Measurements from ENCODE around the gene PTK7.

PTK7 gene

DNA sequence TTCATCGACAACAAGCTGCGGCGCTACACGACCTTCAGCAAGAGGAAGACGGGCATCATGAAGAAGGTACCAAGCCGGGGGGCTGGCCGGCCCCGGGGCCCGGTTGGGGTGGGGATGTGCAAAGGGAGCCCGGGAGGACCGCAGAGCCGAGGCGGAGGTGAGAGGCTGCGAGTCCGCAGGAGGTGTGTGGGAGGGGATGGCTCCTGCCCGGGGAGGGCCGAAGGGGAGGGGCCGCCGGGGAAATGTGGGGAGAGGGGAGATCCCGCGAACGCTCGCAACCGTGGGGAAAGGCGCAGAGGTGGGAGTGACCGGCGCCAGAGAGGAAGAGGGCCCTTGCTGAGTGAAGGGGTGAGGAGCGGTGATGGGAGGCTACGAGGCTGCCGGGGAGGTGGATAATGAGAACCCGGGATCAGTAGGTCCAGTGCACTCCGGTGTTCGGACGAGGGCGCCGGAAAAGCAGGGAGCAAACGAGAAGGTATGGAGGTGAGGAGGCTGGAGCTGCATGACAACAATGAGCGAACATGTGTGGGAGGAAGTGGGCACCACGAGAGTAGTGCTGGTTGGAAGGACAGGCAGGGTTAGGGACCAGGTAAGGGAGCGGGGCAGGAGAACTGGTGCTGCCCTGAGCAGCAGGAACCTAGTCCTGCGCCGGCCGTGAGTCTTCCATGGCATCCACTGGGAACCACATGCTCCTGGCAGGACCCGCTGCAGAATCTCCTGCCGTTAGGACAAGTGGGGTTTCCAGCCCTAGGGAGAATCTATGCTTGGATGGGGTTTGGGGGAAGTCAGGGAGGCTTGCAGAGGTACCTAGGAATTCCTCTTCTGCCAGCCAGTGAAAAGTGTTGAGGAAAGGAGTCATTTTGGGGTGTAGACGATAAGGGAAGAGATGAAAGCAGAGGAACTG, 96.2 kb downstream of the PTK7 start:
- H2AFZ ChIP-seq (ENCODE audit: low read depth, low read length, severe bottlenecking), result peak overlapping the region; percentile 14
- H3K9me3 ChIP-seq (ENCODE audit: insufficient read depth, low read length), result no peaks in the 10 kb centered on the region
- no peaks in the 10 kb centered on the region for H3K27me3 ChIP-seq (ENCODE audit: low read length)
- H3K4me2 ChIP-seq (ENCODE audit: low read depth, low read length, poor library complexity, severe bottlenecking), result peak overlapping the region; percentile 77
- peaks cover 28% of the 10 kb centered on the region for H3K79me2 ChIP-seq (ENCODE audit: insufficient read depth, low read length)
- H3K9me2 ChIP-seq (replicated peaks; ENCODE audit: insufficient read depth, low read length), result no peaks in the 10 kb centered on the region
- peaks cover 5% of the 10 kb centered on the region; the same call in 1 of the 2 replicates for H4K20me1 ChIP-seq (ENCODE audit: low read depth, low read length)
- peak overlapping the region; percentile 68 for H3K27ac ChIP-seq (ENCODE audit: low read depth, low read length)
- peak overlapping the region; percentile 90 for H3K9ac ChIP-seq (ENCODE audit: low read length)
- H3F3A ChIP-seq (ENCODE audit: insufficient read depth), result peaks cover 25% of the 10 kb centered on the region
- H3K36me3 ChIP-seq (ENCODE audit: low read length), result peaks cover 14% of the 10 kb centered on the region
- H3K4me3 ChIP-seq (ENCODE audit: insufficient read depth, low read length, poor library complexity, severe bottlenecking), result peak overlapping the region; percentile 91
- no peak for TF ChIP-seq EZH2phosphoT487 (conservative IDR thresholded peaks at IDR 0.05; ENCODE audit: low read length)
- TF ChIP-seq, protein P1, sequence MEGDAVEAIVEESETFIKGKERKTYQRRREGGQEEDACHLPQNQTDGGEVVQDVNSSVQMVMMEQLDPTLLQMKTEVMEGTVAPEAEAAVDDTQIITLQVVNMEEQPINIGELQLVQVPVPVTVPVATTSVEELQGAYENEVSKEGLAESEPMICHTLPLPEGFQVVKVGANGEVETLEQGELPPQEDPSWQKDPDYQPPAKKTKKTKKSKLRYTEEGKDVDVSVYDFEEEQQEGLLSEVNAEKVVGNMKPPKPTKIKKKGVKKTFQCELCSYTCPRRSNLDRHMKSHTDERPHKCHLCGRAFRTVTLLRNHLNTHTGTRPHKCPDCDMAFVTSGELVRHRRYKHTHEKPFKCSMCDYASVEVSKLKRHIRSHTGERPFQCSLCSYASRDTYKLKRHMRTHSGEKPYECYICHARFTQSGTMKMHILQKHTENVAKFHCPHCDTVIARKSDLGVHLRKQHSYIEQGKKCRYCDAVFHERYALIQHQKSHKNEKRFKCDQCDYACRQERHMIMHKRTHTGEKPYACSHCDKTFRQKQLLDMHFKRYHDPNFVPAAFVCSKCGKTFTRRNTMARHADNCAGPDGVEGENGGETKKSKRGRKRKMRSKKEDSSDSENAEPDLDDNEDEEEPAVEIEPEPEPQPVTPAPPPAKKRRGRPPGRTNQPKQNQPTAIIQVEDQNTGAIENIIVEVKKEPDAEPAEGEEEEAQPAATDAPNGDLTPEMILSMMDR (IDR thresholded peaks at IDR 0.05; ENCODE audit: insufficient read depth, low read length, poor library complexity, severe bottlenecking), result no peak

DNA sequence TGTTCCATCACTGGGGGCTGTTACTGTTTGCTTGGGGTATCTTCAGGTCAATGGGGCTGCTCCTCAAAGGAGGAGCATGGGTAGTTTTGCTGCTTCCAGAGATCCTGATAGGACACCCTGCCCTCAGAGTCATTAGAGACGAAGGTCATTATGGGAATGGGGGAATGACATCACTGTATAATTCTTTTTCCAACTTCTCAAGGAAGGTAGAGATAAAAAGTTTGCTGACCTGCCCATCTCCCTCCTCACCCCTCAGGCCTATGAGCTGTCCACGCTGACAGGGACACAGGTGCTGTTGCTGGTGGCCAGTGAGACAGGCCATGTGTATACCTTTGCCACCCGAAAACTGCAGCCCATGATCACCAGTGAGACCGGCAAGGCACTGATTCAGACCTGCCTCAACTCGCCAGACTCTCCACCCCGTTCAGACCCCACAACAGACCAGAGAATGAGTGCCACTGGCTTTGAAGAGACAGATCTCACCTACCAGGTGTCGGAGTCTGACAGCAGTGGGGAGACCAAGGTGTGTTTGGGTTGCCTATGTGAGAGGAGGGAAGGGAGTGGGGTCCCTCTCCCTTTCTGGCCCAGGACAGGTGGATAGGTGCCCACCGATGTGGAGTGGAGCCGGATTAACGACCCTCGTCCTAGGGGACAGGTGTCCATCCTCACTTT, 97.6 kb downstream of the PTK7 start:
- Histone ChIP-seq H3K27me3 (ENCODE audit: low read length) (no peaks in the 10 kb centered on the region), H3K4me3 (ENCODE audit: insufficient read depth, low read length, poor library complexity, severe bottlenecking) (peak overlapping the region; percentile 91), H3F3A (ENCODE audit: insufficient read depth) (peaks cover 25% of the 10 kb centered on the region), H3K9me2 (replicated peaks; ENCODE audit: insufficient read depth, low read length) (no peaks in the 10 kb centered on the region), H2AFZ (ENCODE audit: low read depth, low read length, severe bottlenecking) (no peak overlapping the region), H4K20me1 (ENCODE audit: low read depth, low read length) (peaks cover 5% of the 10 kb centered on the region; the same call in 1 of the 2 replicates), H3K79me2 (ENCODE audit: insufficient read depth, low read length) (peaks cover 28% of the 10 kb centered on the region), H3K9ac (ENCODE audit: low read length) (peak overlapping the region; percentile 90), H3K36me3 (ENCODE audit: low read length) (peaks cover 14% of the 10 kb centered on the region), H3K9me3 (ENCODE audit: insufficient read depth, low read length) (no peaks in the 10 kb centered on the region), H3K27ac (ENCODE audit: low read depth, low read length) (peak overlapping the region; percentile 68), H3K4me2 (ENCODE audit: low read depth, low read length, poor library complexity, severe bottlenecking) (peak overlapping the region; percentile 77)
- TF ChIP-seq EZH2phosphoT487 (conservative IDR thresholded peaks at IDR 0.05; ENCODE audit: low read length), result no peak
- TF ChIP-seq, protein P1 (IDR thresholded peaks at IDR 0.05; ENCODE audit: insufficient read depth, low read length, poor library complexity, severe bottlenecking), result no peak

- no peaks in the 10 kb centered on the region for H3K27me3 ChIP-seq (ENCODE audit: low read length)
- no peaks in the 10 kb centered on the region for H3K9me2 ChIP-seq (replicated peaks; ENCODE audit: insufficient read depth, low read length)
- TF ChIP-seq EZH2phosphoT487 (conservative IDR thresholded peaks at IDR 0.05; ENCODE audit: low read length), result no peak
- TF ChIP-seq, protein P1 (IDR thresholded peaks at IDR 0.05; ENCODE audit: insufficient read depth, low read length, poor library complexity, severe bottlenecking), result no peak
- no peak overlapping the region for H2AFZ ChIP-seq (ENCODE audit: low read depth, low read length, severe bottlenecking)
- peak overlapping the region; percentile 77 for H3K4me2 ChIP-seq (ENCODE audit: low read depth, low read length, poor library complexity, severe bottlenecking)
- peaks cover 28% of the 10 kb centered on the region for H3K79me2 ChIP-seq (ENCODE audit: insufficient read depth, low read length)
- no peaks in the 10 kb centered on the region for H3K9me3 ChIP-seq (ENCODE audit: insufficient read depth, low read length)
- H4K20me1 ChIP-seq (ENCODE audit: low read depth, low read length), result peaks cover 5% of the 10 kb centered on the region; the same call in 1 of the 2 replicates
- H3F3A ChIP-seq (ENCODE audit: insufficient read depth), result peaks cover 19% of the 10 kb centered on the region
- peak overlapping the region; percentile 90 for H3K9ac ChIP-seq (ENCODE audit: low read length)
- peak overlapping the region; percentile 20 for H3K4me3 ChIP-seq (ENCODE audit: insufficient read depth, low read length, poor library complexity, severe bottlenecking)
- H3K36me3 ChIP-seq (ENCODE audit: low read length), result peaks cover 14% of the 10 kb centered on the region
- H3K27ac ChIP-seq (ENCODE audit: low read depth, low read length), result peak overlapping the region; percentile 68
These were observed 98.4 kb downstream of the PTK7 start for GRCh38 chr6:43174263-43175112.

Measured in SU-DHL-6 (cell line).